OCI-LY3 (cell line): ENCODE results near the gene TMEM101.
"Not testable (repeated sequence)": the region's sequence is repeated elsewhere in the genome, so short reads cannot be mapped to it uniquely, and the experiment has no call there.

ENCODE experiments used
- H2AFZ ChIP-seq: fragments of 200-600, 300-600 bp; shearing (Covaris generic); 2 replicates; pipeline ENCODE4 v1.6.0; 2014; ENCODE audit warnings: antibody characterized with exemption, low read depth, low read length
- H3K27ac ChIP-seq: fragments of 200-600, 300-600 bp; sonication (generic); 2 replicates; pipeline ENCODE4 v1.5.1; 2014; ENCODE audit warnings: mild to moderate bottlenecking, low read length, moderate library complexity, mixed read lengths
- H3K27me3 ChIP-seq: fragments of 200-600, 300-600 bp; sonication (generic); 2 replicates; pipeline ENCODE4 v1.6.1; 2014; ENCODE audit warnings: low read depth, low read length, mixed read lengths
- H3K36me3 ChIP-seq: fragments of 200-600, 300-600 bp; sonication (generic); replicated peaks from 2 replicates; pipeline ENCODE3; 2014; ENCODE audit warnings: low read depth, low read length, mixed read lengths
- H3K4me1 ChIP-seq: fragments of 300-600, 200-600 bp; sonication (generic); 2 replicates; pipeline ENCODE4 v1.6.1; 2014; ENCODE audit warnings: low read length, mixed read lengths
- H3K4me2 ChIP-seq: fragments of 200-600, 300-600 bp; sonication (generic); 2 replicates; pipeline ENCODE4 v1.6.1; 2014; ENCODE audit warnings: low read length, mixed read lengths
- H3K4me3 ChIP-seq: fragments of 300-600, 200-600 bp; sonication (generic); 2 replicates; pipeline ENCODE4 v1.5.1; 2014; ENCODE audit warnings: antibody characterized with exemption, mild to moderate bottlenecking, low read length, moderate library complexity
- H3K79me2 ChIP-seq: fragments of 300-600, 200-600 bp; shearing (Covaris generic); 2 replicates; pipeline ENCODE4 v1.6.1; 2014; ENCODE audit warnings: mild to moderate bottlenecking, low read length, mixed read lengths
- H3K9ac ChIP-seq: fragments of 300-600, 200-600 bp; shearing (Covaris generic); 2 replicates; pipeline ENCODE4 v1.6.0; 2014; ENCODE audit warnings: mild to moderate bottlenecking, low read length, moderate library complexity
- H3K9me3 ChIP-seq: fragments of 200-600, 300-600 bp; shearing (Covaris generic); 2 replicates; pipeline ENCODE4 v1.6.1; 2014; ENCODE audit warnings: low read length, mixed read lengths; ENCODE audit not compliant: insufficient read depth
- H4K20me1 ChIP-seq: fragments of 200-600, 300-600 bp; sonication (generic); 2 replicates; pipeline ENCODE4 v1.6.1; 2016; ENCODE audit warnings: low read length, mixed read lengths; ENCODE audit not compliant: insufficient read depth
- CTCF ChIP-seq: fragments of 200-600, 300-600 bp; sonication (generic); IDR thresholded peaks from 2 replicates; pipeline ENCODE4 v1.5.1; 2014; ENCODE audit warnings: antibody characterized with exemption, low read length, low read depth
- EZH2phosphoT487 ChIP-seq: fragments of 200-600 bp; shearing (Covaris generic); IDR thresholded peaks from 2 replicates; pipeline ENCODE4 v1.6.1; 2018; ENCODE audit warnings: antibody characterized with exemption, mixed run types, low read depth

TMEM101 gene

GRCh38 chr17:43967251-43967875, 47.4 kb downstream of the TMEM101 start:
- peaks cover 8% of the 10 kb centered on the region for H3K4me1 ChIP-seq
- no peaks in the 10 kb centered on the region for H4K20me1 ChIP-seq
- H3K36me3 ChIP-seq = no peaks in the 10 kb centered on the region
- TF ChIP-seq EZH2phosphoT487 = no peak
- TF ChIP-seq CTCF = no peak
- no peaks in the 10 kb centered on the region for H3K79me2 ChIP-seq
- H2AFZ ChIP-seq = peak overlapping the region; percentile 39
- H3K4me2 ChIP-seq = peak overlapping the region; percentile 14; the same call in 1 of the 2 replicates
- H3K27me3 ChIP-seq = no peaks in the 10 kb centered on the region
- no peaks in the 10 kb centered on the region for H3K9me3 ChIP-seq
- H3K9ac ChIP-seq = no peak overlapping the region
- no peak overlapping the region for H3K27ac ChIP-seq
- H3K4me3 ChIP-seq = no peak overlapping the region

- H3K79me2 ChIP-seq = no peaks in the 10 kb centered on the region
- H3K9ac ChIP-seq = no peak overlapping the region
- peaks cover 14% of the 10 kb centered on the region for H3K4me1 ChIP-seq
- no peaks in the 10 kb centered on the region for H3K9me3 ChIP-seq
- no peaks in the 10 kb centered on the region for H3K27me3 ChIP-seq
- TF ChIP-seq CTCF (no peak), EZH2phosphoT487 (no peak)
- H3K4me3 ChIP-seq = no peak overlapping the region
- H3K4me2 ChIP-seq = no peak overlapping the region
- H2AFZ ChIP-seq = no peak overlapping the region
- no peaks in the 10 kb centered on the region for H4K20me1 ChIP-seq
- no peak overlapping the region for H3K27ac ChIP-seq
- no peaks in the 10 kb centered on the region for H3K36me3 ChIP-seq
These were observed 48.5 kb downstream of the TMEM101 start for GRCh38 chr17:43966276-43966675.

GRCh38 chr17:43962479-43962878, 52.3 kb downstream of the TMEM101 start:
- H2AFZ ChIP-seq = peak overlapping the region; percentile 63; the same call in 1 of the 2 replicates
- H3K27me3 ChIP-seq = no peaks in the 10 kb centered on the region
- no peaks in the 10 kb centered on the region for H3K36me3 ChIP-seq
- H3K79me2 ChIP-seq = no peaks in the 10 kb centered on the region
- H3K4me1 ChIP-seq = peaks cover 14% of the 10 kb centered on the region
- H3K9me3 ChIP-seq = no peaks in the 10 kb centered on the region
- no peak overlapping the region for H3K27ac ChIP-seq
- TF ChIP-seq CTCF (no peak), EZH2phosphoT487 (no peak)
- H3K4me3 ChIP-seq = peak overlapping the region; percentile 42
- H3K9ac ChIP-seq = no peak overlapping the region
- no peaks in the 10 kb centered on the region for H4K20me1 ChIP-seq
- H3K4me2 ChIP-seq = peak overlapping the region; percentile 70

- peak overlapping the region; percentile 63; the same call in 1 of the 2 replicates for H2AFZ ChIP-seq
- H3K27me3 ChIP-seq = no peaks in the 10 kb centered on the region
- H3K9ac ChIP-seq = no peak overlapping the region
- H3K27ac ChIP-seq = no peak overlapping the region
- no peaks in the 10 kb centered on the region for H3K36me3 ChIP-seq
- no peaks in the 10 kb centered on the region for H3K79me2 ChIP-seq
- no peaks in the 10 kb centered on the region for H4K20me1 ChIP-seq
- H3K4me1 ChIP-seq = peaks cover 14% of the 10 kb centered on the region
- no peaks in the 10 kb centered on the region for H3K9me3 ChIP-seq
- TF ChIP-seq CTCF = no peak
- no peak for TF ChIP-seq EZH2phosphoT487
- peak overlapping the region; percentile 70 for H3K4me2 ChIP-seq
- H3K4me3 ChIP-seq = peak overlapping the region; percentile 42
These were observed 52.8 kb downstream of the TMEM101 start for GRCh38 chr17:43961954-43962353.

- H3K4me3 ChIP-seq, H3K79me2 ChIP-seq, H2AFZ ChIP-seq, H3K27ac ChIP-seq, H3K36me3 ChIP-seq, H3K9ac ChIP-seq, H3K27me3 ChIP-seq, H4K20me1 ChIP-seq, H3K9me3 ChIP-seq, H3K4me2 ChIP-seq: not testable (repeated sequence)
- H3K4me1 ChIP-seq = peaks cover 14% of the 10 kb centered on the region
These were observed 53.5 kb downstream of the TMEM101 start for GRCh38 chr17:43961292-43961691.
